22Rv1 (cell line): Measurements from ENCODE around the gene THBS3.

Experiments
- CTCF ChIP-seq: fragments of 450-650 bp; IDR thresholded peaks from 2 replicates; pipeline ENCODE4 v1.5.1; 2017; ENCODE audit warnings: mild to moderate bottlenecking
- ZFX ChIP-seq: fragments of 450-650 bp; IDR thresholded peaks from 2 replicates; pipeline ENCODE4 v1.6.1; 2017; ENCODE audit warnings: antibody characterized with exemption, borderline replicate concordance

- TF ChIP-seq CTCF: no peak
- no peak for TF ChIP-seq ZFX
Measured at GRCh38 chr1:155200920-155201319, 6.8 kb downstream of the THBS3 start.
